Stimulated activated CD4-positive, alpha-beta T cell treated with anti-CD3 and anti-CD28 coated beads, Interleukin-12 subunit alpha, Interleukin-12 subunit beta, amount 100 ng/mL, for 4 hours (primary cell): ENCODE measurements around the gene MAML2.

Source experiments
- DNase-seq: peaks from one replicate; pipeline ENCODE4 v3.0.0-alpha.2; 2020

MAML2 gene

GRCh38 chr11:96112192-96113128, 230.5 kb downstream of the MAML2 start:
- DNase-seq, result no peak

- no peak for DNase-seq
Measured at GRCh38 chr11:96111308-96111707, 231.7 kb downstream of the MAML2 start.

GRCh38 chr11:96110302-96110701, 232.7 kb downstream of the MAML2 start:
- DNase-seq, result no peak

GRCh38 chr11:96109331-96110030, 233.5 kb downstream of the MAML2 start:
- DNase-seq, result no peak

GRCh38 chr11:96107143-96107824, 235.7 kb downstream of the MAML2 start:
- DNase-seq, result no peak

- DNase-seq, result no peak
Measured at GRCh38 chr11:96106645-96107044, 236.3 kb downstream of the MAML2 start.

- DNase-seq, result no peak
Measured at GRCh38 chr11:96105944-96106343, 237.1 kb downstream of the MAML2 start.

GRCh38 chr11:96105197-96105895, 237.6 kb downstream of the MAML2 start:
- DNase-seq, result no peak

GRCh38 chr11:96104496-96104895, 238.5 kb downstream of the MAML2 start:
- no peak for DNase-seq

- no peak for DNase-seq
Measured at GRCh38 chr11:96103721-96104120, 239.3 kb downstream of the MAML2 start.

- DNase-seq, result no peak
Measured at GRCh38 chr11:96103102-96103501, 239.9 kb downstream of the MAML2 start.

- DNase-seq, result no peak
Measured at GRCh38 chr11:96102664-96103078, 240.3 kb downstream of the MAML2 start.

- DNase-seq, result no peak
Measured at GRCh38 chr11:96101146-96101545, 241.8 kb downstream of the MAML2 start.

GRCh38 chr11:96098511-96099241, 244.3 kb downstream of the MAML2 start:
- no peak for DNase-seq

- no peak for DNase-seq
Measured at GRCh38 chr11:96097844-96098421, 245.1 kb downstream of the MAML2 start.

- no peak for DNase-seq
Measured at GRCh38 chr11:96096360-96096759, 246.6 kb downstream of the MAML2 start.

GRCh38 chr11:96095884-96096303, 247.1 kb downstream of the MAML2 start:
- DNase-seq, result no peak

- DNase-seq, result no peak
Measured at GRCh38 chr11:96094156-96094555, 248.8 kb downstream of the MAML2 start.

- DNase-seq, result no peak
Measured at GRCh38 chr11:96092511-96092910, 250.5 kb downstream of the MAML2 start.

GRCh38 chr11:96091476-96091875, 251.5 kb downstream of the MAML2 start:
- no peak for DNase-seq

GRCh38 chr11:96090711-96091110, 252.3 kb downstream of the MAML2 start:
- no peak for DNase-seq

GRCh38 chr11:96088914-96089313, 254.1 kb downstream of the MAML2 start:
- no peak for DNase-seq
